GM12872 (cell line): ENCODE results near the gene LYPD1.

Experiments used
- CTCF ChIP-seq: IDR thresholded peaks from 3 replicates; pipeline ENCODE4 v1.5.1; 2011; ENCODE audit warnings: low read depth, mild to moderate bottlenecking, low read length, moderate library complexity; ENCODE audit not compliant: insufficient read depth

Gene LYPD1

GRCh38 chr2:132621131-132621875 lies 48.7 kb downstream of the LYPD1 start:
- no peak for TF ChIP-seq CTCF

GRCh38 chr2:132620115-132620514 lies 49.9 kb downstream of the LYPD1 start:
- no peak for TF ChIP-seq CTCF

- TF ChIP-seq CTCF, result no peak
Observed at GRCh38 chr2:132618734-132619133, 51.3 kb downstream of the LYPD1 start.

GRCh38 chr2:132617989-132618388 lies 52.0 kb downstream of the LYPD1 start:
- no peak for TF ChIP-seq CTCF

GRCh38 chr2:132615329-132616085 lies 54.5 kb downstream of the LYPD1 start:
- no peak for TF ChIP-seq CTCF

- TF ChIP-seq CTCF, result no peak
Observed at GRCh38 chr2:132611719-132612118, 58.3 kb downstream of the LYPD1 start.

GRCh38 chr2:132609101-132609890 lies 60.7 kb downstream of the LYPD1 start:
- no peak for TF ChIP-seq CTCF
